ENCODE measurements around the gene WNK1. TPM values are rescaled to one million over a fixed set of nuclear protein-coding genes. Genes with fewer than 3 reads are reported as not detected.

The WNK1 gene
- polyA plus RNA-seq, 1 donor (not counting 4 experiments of a cell fraction or from before 2014, with no cell fraction given), result 72.3 TPM

GRCh38 chr12:904010-904414 lies 151.6 kb downstream of the WNK1 start:
- dilution Hi-C loops (cut with MboI; ENCODE audit: extremely low pct_ligation_motif_present, low sequenced_read_pairs), result no loop called here
- Histone ChIP-seq H3K27ac (ENCODE audit: control insufficient read depth, insufficient read depth, low read length) (no peak overlapping the region), H4K20me1 (ENCODE audit: control insufficient read depth, extremely low read depth, insufficient read depth, low read length) (no peaks in the 10 kb centered on the region), H3K27me3 (ENCODE audit: control insufficient read depth, extremely low read depth, insufficient read depth, low read length) (no peaks in the 10 kb centered on the region), H3K9me3 (ENCODE audit: control insufficient read depth, low read depth, low read length) (no peaks in the 10 kb centered on the region), H3K36me3 (ENCODE audit: control insufficient read depth in 2 of 2, extremely low read depth in 1 of 2, insufficient read depth in 2 of 2, low read length in 2 of 2) (peaks cover 39 to 41% of the 10 kb centered on the region in 2 experiments), H3K4me2 (ENCODE audit: control insufficient read depth, extremely low read depth, insufficient read depth, low read depth, low read length) (no peak overlapping the region), H3K9ac (ENCODE audit: control insufficient read depth, extremely low read depth, insufficient read depth, low read length) (no peak overlapping the region), H2AFZ (ENCODE audit: control insufficient read depth, low read length) (no peak overlapping the region), H3K4me1 (ENCODE audit: control insufficient read depth, extremely low read depth, insufficient read depth, low read length) (no peaks in the 10 kb centered on the region), H3K4me3 (ENCODE audit: control insufficient read depth in 2 of 3, extremely low read depth in 1 of 3, insufficient read depth in 2 of 3, low read depth in 1 of 3, low read length in 3 of 3) (no peak overlapping the region), H3K79me2 (ENCODE audit: control insufficient read depth, insufficient read depth, low read length) (peaks cover 4% of the 10 kb centered on the region), H3K9me1 (ENCODE audit: control insufficient read depth, extremely low read depth, insufficient read depth, low read length) (no peaks in the 10 kb centered on the region)
- FAIRE-seq, result no peak
- TF ChIP-seq CTCF (optimal IDR thresholded peaks at IDR 0.05 in 1 of 3, IDR thresholded peaks at IDR 0.05 in 1 of 3, conservative IDR thresholded peaks at IDR 0.05 in 1 of 3; ENCODE audit: extremely low read depth in 1 of 3, insufficient read depth in 2 of 3, low read length in 3 of 3) (no peak), EZH2 (IDR thresholded peaks at IDR 0.05; ENCODE audit: low read length) (no peak)
- DNase-seq (ENCODE audit: low read depth, low spot score), result no peak

DNA sequence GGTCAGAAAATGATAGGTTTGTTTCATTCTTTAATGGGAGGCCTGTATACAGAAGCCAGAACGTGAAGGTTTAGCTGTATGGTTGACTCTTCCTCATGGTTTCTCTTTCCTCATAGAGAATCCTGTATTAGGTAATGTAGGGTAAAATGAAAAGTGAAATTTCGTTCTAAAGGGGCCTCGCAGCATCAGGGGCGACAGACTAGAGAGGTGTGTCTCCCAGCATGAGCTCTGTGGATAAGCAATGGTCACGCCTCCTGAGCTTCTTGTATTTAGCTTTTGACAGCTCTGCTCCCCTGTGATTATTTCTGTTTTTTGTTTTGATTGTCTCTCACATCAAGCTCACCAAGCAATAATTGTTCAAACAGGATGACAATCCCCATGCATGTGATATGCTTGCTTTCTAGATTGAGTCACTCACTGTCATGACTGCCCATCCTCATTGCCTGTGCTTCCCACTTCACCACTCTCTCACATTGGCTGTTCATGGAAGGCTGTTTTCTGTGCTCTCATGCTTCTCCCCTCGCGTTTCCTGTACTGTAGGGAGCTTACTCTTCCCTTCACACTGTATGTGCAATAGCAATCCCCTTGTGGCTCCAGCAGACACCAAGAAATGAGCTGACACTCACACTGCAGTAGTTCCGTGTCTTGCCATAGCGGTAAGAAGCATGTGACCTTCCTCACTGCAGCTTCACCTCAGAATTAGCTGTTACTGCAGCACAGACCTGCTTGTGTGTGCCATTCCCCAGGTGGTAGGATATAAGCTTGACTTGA lies 153.1 kb downstream of the WNK1 start:
- DNase-seq (ENCODE audit: low read depth, low spot score) (no peak), FAIRE-seq (no peak)
- H3K9ac ChIP-seq (ENCODE audit: control insufficient read depth, extremely low read depth, insufficient read depth, low read length), result no peak overlapping the region
- peaks cover 4% of the 10 kb centered on the region for H3K79me2 ChIP-seq (ENCODE audit: control insufficient read depth, insufficient read depth, low read length)
- H4K20me1 ChIP-seq (ENCODE audit: control insufficient read depth, extremely low read depth, insufficient read depth, low read length), result no peaks in the 10 kb centered on the region
- dilution Hi-C loops (cut with MboI; ENCODE audit: extremely low pct_ligation_motif_present, low sequenced_read_pairs), result no loop called here
- no peak overlapping the region for H3K27ac ChIP-seq (ENCODE audit: control insufficient read depth, insufficient read depth, low read length)
- no peaks in the 10 kb centered on the region for H3K9me3 ChIP-seq (ENCODE audit: control insufficient read depth, low read depth, low read length)
- H3K9me1 ChIP-seq (ENCODE audit: control insufficient read depth, extremely low read depth, insufficient read depth, low read length), result no peaks in the 10 kb centered on the region
- H3K4me3 ChIP-seq (ENCODE audit: control insufficient read depth in 2 of 3, extremely low read depth in 1 of 3, insufficient read depth in 2 of 3, low read depth in 1 of 3, low read length in 3 of 3), result no peak overlapping the region
- no peak overlapping the region for H3K4me2 ChIP-seq (ENCODE audit: control insufficient read depth, extremely low read depth, insufficient read depth, low read depth, low read length)
- no peaks in the 10 kb centered on the region for H3K27me3 ChIP-seq (ENCODE audit: control insufficient read depth, extremely low read depth, insufficient read depth, low read length)
- H2AFZ ChIP-seq (ENCODE audit: control insufficient read depth, low read length), result no peak overlapping the region
- no peaks in the 10 kb centered on the region for H3K4me1 ChIP-seq (ENCODE audit: control insufficient read depth, extremely low read depth, insufficient read depth, low read length)
- H3K36me3 ChIP-seq (ENCODE audit: control insufficient read depth in 2 of 2, extremely low read depth in 1 of 2, insufficient read depth in 2 of 2, low read length in 2 of 2), result peaks cover 36 to 49% of the 10 kb centered on the region in 2 experiments
- TF ChIP-seq CTCF (optimal IDR thresholded peaks at IDR 0.05 in 1 of 3, IDR thresholded peaks at IDR 0.05 in 1 of 3, conservative IDR thresholded peaks at IDR 0.05 in 1 of 3; ENCODE audit: extremely low read depth in 1 of 3, insufficient read depth in 2 of 3, low read length in 3 of 3) (no peak), EZH2 (IDR thresholded peaks at IDR 0.05; ENCODE audit: low read length) (no peak)

Measured in keratinocyte (primary cell).